Lower leg skin (tissue), 3 donors: Measurements from ENCODE around the gene GAB3.

Experiments used
- CTCF ChIP-seq, 3 donors: fragments of 450-650 bp; IDR thresholded peaks; one replicate each; pipeline ENCODE4 v1.5.1; 2016; ENCODE audit warnings: antibody characterized with exemption in 3 of 3, mild to moderate bottlenecking in 3 of 3, moderate library complexity in 2 of 3
- POLR2A ChIP-seq, 2 donors: fragments of 450-650 bp; IDR thresholded peaks; one replicate each; pipeline ENCODE4 v1.6.1; 2016 to 2017; ENCODE audit warnings: antibody characterized with exemption in 2 of 2, mild to moderate bottlenecking in 1 of 2, moderate library complexity in 1 of 2

GRCh38 chrX:154654372-154654771 lies 96.5 kb downstream of the GAB3 start:
- no peak for TF ChIP-seq CTCF (IDR thresholded peaks at IDR 0.05)
- TF ChIP-seq POLR2A (IDR thresholded peaks at IDR 0.05) = no peak
